GM19099 (cell line): Measurements from ENCODE around the gene CIB2.

Source experiments
- POLR2A ChIP-seq: IDR thresholded peaks from 3 replicates; pipeline ENCODE4 v1.6.1; 2011; ENCODE audit warnings: low read depth; ENCODE audit not compliant: insufficient read length; ENCODE audit errors: extremely low read depth

Gene CIB2

GRCh38 chr15:78059110-78059839 lies 72.0 kb downstream of the CIB2 start:
- TF ChIP-seq POLR2A: no peak

GRCh38 chr15:78058401-78058935 lies 72.8 kb downstream of the CIB2 start:
- TF ChIP-seq POLR2A: no peak

- no peak for TF ChIP-seq POLR2A
Observed at GRCh38 chr15:78057803-78058202, 73.4 kb downstream of the CIB2 start.

- no peak for TF ChIP-seq POLR2A
Observed at GRCh38 chr15:78056714-78057269, 74.5 kb downstream of the CIB2 start.

- no peak for TF ChIP-seq POLR2A
Observed at GRCh38 chr15:78055919-78056713, 75.1 kb downstream of the CIB2 start.

GRCh38 chr15:78054966-78055365 lies 76.3 kb downstream of the CIB2 start:
- TF ChIP-seq POLR2A: no peak
